Measurements from ENCODE around the gene LRP3.

- TF ChIP-seq CTCF (conservative IDR thresholded peaks at IDR 0.05; ENCODE audit: low read depth, low read length) (no peak), EZH2 (IDR thresholded peaks at IDR 0.05; ENCODE audit: low read length, unreplicated experiment) (no peak)
These were observed 26.7 kb upstream of the LRP3 start for GRCh38 chr19:33167438-33167837.
